Endodermal cell (in vitro differentiated cells): ENCODE measurements around the gene TTC7B. TPM values are rescaled to one million over a fixed set of nuclear protein-coding genes. Genes with fewer than 3 reads are reported as not detected.

Experiments
- DNase-seq: peaks from one replicate; pipeline ENCODE4 v3.0.0-alpha.2; 2017
- H3K27ac ChIP-seq: 2 replicates; pipeline ENCODE4 v1.5.1; 2013; ENCODE audit warnings: mild to moderate bottlenecking, low read depth, low read length, moderate library complexity
- H3K27me3 ChIP-seq: 2 replicates; pipeline ENCODE4 v1.6.1; 2013; ENCODE audit warnings: mild to moderate bottlenecking, low read length, moderate library complexity; ENCODE audit not compliant: insufficient read depth, control insufficient read depth, poor library complexity, severe bottlenecking
- H3K36me3 ChIP-seq: 2 replicates; pipeline ENCODE4 v1.7.0; 2013; ENCODE audit warnings: mild to moderate bottlenecking, low read length, moderate library complexity; ENCODE audit not compliant: control insufficient read depth, insufficient read depth
- H3K4me1 ChIP-seq: one replicate; pipeline ENCODE4 v1.7.0; 2013; ENCODE audit warnings: low read length; ENCODE audit not compliant: control insufficient read depth, insufficient read depth
- H3K4me3 ChIP-seq: 2 replicates; pipeline ENCODE4 v1.5.1; 2013; ENCODE audit warnings: mild to moderate bottlenecking, low read length, moderate library complexity
- H3K9ac ChIP-seq: 2 replicates; pipeline ENCODE4 v1.6.1; 2013; ENCODE audit warnings: mild to moderate bottlenecking, low read length, moderate library complexity; ENCODE audit not compliant: poor library complexity, severe bottlenecking; ENCODE audit errors: extremely low read depth
- H3K9me3 ChIP-seq: 2 replicates; pipeline ENCODE4 v1.6.1; 2013; ENCODE audit warnings: mild to moderate bottlenecking, low read length, moderate library complexity; ENCODE audit not compliant: control insufficient read depth
- H3K27ac Mint-ChIP-seq: 2 replicates; pipeline ENCODE4 v1.8.0; 2020; ENCODE audit warnings: mixed read lengths
- H3K27me3 Mint-ChIP-seq: 2 replicates; pipeline ENCODE4 v1.8.0; 2021; ENCODE audit warnings: mild to moderate bottlenecking, mixed read lengths; ENCODE audit not compliant: insufficient read depth
- H3K36me3 Mint-ChIP-seq: 2 replicates; pipeline ENCODE4 v1.8.0; 2020; ENCODE audit warnings: low read depth, mixed read lengths
- H3K4me1 Mint-ChIP-seq: 2 replicates; pipeline ENCODE4 v1.8.0; 2020; ENCODE audit warnings: mixed read lengths
- H3K4me3 Mint-ChIP-seq: 2 replicates; pipeline ENCODE4 v1.8.0; 2020; ENCODE audit warnings: mild to moderate bottlenecking, moderate library complexity, mixed read lengths
- H3K9me3 Mint-ChIP-seq: 2 replicates; pipeline ENCODE4 v1.8.0; 2020; ENCODE audit warnings: mild to moderate bottlenecking, mixed read lengths
- WGBS, 2 experiments: methylation state at CpG; one replicate each; pipeline versions ENCODE4 v1.1.5 to v1.1.7; 2013; ENCODE audit warnings: missing lambda C conversion rate in 2 of 2, mixed read lengths in 1 of 2; ENCODE audit not compliant: insufficient coverage in 1 of 2, insufficient read length in 1 of 2; 5-methylcytosine and 5-hydroxymethylcytosine counted together
- total RNA-seq, 2 donors: library from RNA; stranded (reverse); fragmentation: NEBNext Ultra II Directional in 1 of 2; extraction: Animal tissue kit (Norgen Biotek cat#: 25700) in 1 of 2; gene quantifications; 2 replicates in 1 of 2; 3 replicates in 1 of 2; pipeline ENCODE4 v1.2.1, GENCODE V29; 2021
- TF ChIP-seq, protein P1 (sequence below): fragments of 200-600 bp; sonication (generic); conservative IDR thresholded peaks from 2 replicates; pipeline ENCODE4 v1.5.0; 2021; ENCODE audit warnings: antibody characterized with exemption, mild to moderate bottlenecking

The TTC7B gene
- total RNA-seq, 2 donors from 2014 or later = 51.3 to 62.6 TPM

DNA sequence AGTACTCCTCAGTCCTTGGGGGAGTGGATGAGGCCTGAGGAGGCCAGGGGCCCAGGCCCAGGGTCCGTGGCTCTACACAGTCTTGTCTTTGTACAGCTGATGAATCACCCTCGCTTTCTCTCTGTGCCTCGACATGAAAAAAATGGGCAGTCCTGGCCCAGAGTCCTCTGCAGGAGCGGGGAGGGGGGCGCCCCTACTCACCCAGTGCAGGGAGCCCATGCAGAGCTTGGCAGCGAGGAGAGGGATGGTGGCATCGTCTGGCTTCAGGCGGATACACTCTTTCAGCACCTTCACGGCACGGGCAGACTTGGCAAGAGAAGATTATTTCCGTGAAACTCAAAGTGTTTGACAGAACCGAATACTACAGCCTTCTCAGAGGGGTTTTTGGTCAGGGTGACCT lies 159.3 kb downstream of the TTC7B start:
- TF ChIP-seq, protein P1, sequence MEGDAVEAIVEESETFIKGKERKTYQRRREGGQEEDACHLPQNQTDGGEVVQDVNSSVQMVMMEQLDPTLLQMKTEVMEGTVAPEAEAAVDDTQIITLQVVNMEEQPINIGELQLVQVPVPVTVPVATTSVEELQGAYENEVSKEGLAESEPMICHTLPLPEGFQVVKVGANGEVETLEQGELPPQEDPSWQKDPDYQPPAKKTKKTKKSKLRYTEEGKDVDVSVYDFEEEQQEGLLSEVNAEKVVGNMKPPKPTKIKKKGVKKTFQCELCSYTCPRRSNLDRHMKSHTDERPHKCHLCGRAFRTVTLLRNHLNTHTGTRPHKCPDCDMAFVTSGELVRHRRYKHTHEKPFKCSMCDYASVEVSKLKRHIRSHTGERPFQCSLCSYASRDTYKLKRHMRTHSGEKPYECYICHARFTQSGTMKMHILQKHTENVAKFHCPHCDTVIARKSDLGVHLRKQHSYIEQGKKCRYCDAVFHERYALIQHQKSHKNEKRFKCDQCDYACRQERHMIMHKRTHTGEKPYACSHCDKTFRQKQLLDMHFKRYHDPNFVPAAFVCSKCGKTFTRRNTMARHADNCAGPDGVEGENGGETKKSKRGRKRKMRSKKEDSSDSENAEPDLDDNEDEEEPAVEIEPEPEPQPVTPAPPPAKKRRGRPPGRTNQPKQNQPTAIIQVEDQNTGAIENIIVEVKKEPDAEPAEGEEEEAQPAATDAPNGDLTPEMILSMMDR = no peak
- Mint-ChIP-seq H3K27ac (no peak overlapping the region), H3K9me3 (no peaks in the 10 kb centered on the region), H3K4me1 (peaks cover 25% of the 10 kb centered on the region), H3K4me3 (no peak overlapping the region), H3K36me3 (no peaks in the 10 kb centered on the region), H3K27me3 (no peaks in the 10 kb centered on the region)
- 92 to 97% methylated on average over 10 to 12 of the region's 12 CpGs for whole genome bisulfite sequencing, 2 experiments
- Histone ChIP-seq H3K9ac (no peak overlapping the region), H3K27ac (no peak overlapping the region), H3K36me3 (peaks cover 9% of the 10 kb centered on the region), H3K27me3 (no peaks in the 10 kb centered on the region), H3K4me3 (no peak overlapping the region), H3K9me3 (no peaks in the 10 kb centered on the region), H3K4me1 (no peaks in the 10 kb centered on the region)
- no peak for DNase-seq

DNA sequence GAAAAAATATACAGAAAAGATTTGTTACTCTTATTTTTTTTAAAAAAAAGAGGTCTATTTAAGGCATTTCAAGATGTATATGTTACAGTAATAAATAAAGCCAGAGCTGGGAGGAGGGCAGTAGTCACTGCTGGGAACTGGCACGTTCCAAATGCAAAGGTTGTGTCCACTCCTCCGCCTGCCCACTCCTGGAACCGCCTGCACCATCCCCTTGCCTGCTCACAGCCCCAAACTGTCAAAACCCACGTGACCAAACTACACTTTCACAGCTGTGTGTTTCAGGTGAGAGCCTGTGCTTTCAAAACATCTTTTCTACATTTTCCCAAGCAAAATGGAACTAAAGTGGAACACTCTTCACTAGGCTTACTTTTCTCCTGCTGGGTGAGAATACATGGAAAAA lies 160.4 kb downstream of the TTC7B start:
- no peak overlapping the region for H3K27ac ChIP-seq
- H3K9me3 ChIP-seq = no peaks in the 10 kb centered on the region
- H3K4me3 ChIP-seq = no peak overlapping the region
- no peak for DNase-seq
- Mint-ChIP-seq H3K27me3 (no peaks in the 10 kb centered on the region), H3K4me1 (peaks cover 28% of the 10 kb centered on the region), H3K27ac (no peak overlapping the region), H3K36me3 (no peaks in the 10 kb centered on the region), H3K4me3 (no peak overlapping the region), H3K9me3 (no peaks in the 10 kb centered on the region)
- H3K4me1 ChIP-seq = no peaks in the 10 kb centered on the region
- no peaks in the 10 kb centered on the region for H3K27me3 ChIP-seq
- H3K9ac ChIP-seq = no peak overlapping the region
- 91 to 97% methylated on average over 4 of the region's 4 CpGs for WGBS, 2 experiments
- TF ChIP-seq, protein P1 = no peak
- peaks cover 9% of the 10 kb centered on the region for H3K36me3 ChIP-seq

DNA sequence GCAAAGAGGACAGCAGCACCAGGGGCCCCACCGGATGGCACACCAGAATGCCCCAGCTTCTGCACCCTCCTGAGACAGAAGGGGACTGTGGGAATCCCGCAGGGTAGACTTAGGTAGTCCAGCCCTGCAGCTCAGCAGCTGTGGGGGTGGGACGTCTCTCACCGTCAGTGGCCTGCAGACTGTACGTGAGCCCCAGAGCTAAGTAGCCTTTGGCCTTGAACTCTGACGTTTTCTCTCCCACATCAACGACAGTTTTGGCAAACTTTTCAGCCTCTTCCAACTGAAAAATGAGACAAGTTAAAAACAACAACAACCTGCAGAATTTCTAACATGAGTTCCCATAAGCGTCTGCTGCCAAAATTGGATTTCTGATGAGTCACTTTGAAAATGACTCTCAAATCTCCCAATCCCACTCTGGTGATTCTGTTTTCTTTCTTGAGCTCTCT lies 161.4 kb downstream of the TTC7B start:
- Histone ChIP-seq H3K27ac (no peak overlapping the region), H3K9ac (no peak overlapping the region), H3K4me3 (no peak overlapping the region), H3K36me3 (peaks cover 12% of the 10 kb centered on the region), H3K4me1 (no peaks in the 10 kb centered on the region), H3K9me3 (no peaks in the 10 kb centered on the region), H3K27me3 (no peaks in the 10 kb centered on the region)
- TF ChIP-seq, protein P1 = no peak
- Mint-ChIP-seq H3K36me3 (no peaks in the 10 kb centered on the region), H3K27ac (no peak overlapping the region), H3K4me3 (no peak overlapping the region), H3K9me3 (no peaks in the 10 kb centered on the region), H3K27me3 (no peaks in the 10 kb centered on the region), H3K4me1 (peaks cover 29% of the 10 kb centered on the region)
- no peak for DNase-seq
- 84 to 89% methylated on average over 4 to 8 of the region's 8 CpGs for WGBS, 2 experiments
